HG02973 (cell line): Measurements from ENCODE around the gene PANX1.

Experiments used
- ATAC-seq: cut with Tn5 transposase; IDR thresholded peaks from one replicate; pipeline ENCODE4 v1.9.1; 2021; ENCODE audit warnings: moderate library complexity; ENCODE audit not compliant: unreplicated experiment

PANX1 gene

GRCh38 chr11:94129512-94130297 is 1.1 kb downstream of the PANX1 start:
- no peak for ATAC-seq

- ATAC-seq: no peak
Measured at GRCh38 chr11:94130298-94131046, 1.8 kb downstream of the PANX1 start.

DNA sequence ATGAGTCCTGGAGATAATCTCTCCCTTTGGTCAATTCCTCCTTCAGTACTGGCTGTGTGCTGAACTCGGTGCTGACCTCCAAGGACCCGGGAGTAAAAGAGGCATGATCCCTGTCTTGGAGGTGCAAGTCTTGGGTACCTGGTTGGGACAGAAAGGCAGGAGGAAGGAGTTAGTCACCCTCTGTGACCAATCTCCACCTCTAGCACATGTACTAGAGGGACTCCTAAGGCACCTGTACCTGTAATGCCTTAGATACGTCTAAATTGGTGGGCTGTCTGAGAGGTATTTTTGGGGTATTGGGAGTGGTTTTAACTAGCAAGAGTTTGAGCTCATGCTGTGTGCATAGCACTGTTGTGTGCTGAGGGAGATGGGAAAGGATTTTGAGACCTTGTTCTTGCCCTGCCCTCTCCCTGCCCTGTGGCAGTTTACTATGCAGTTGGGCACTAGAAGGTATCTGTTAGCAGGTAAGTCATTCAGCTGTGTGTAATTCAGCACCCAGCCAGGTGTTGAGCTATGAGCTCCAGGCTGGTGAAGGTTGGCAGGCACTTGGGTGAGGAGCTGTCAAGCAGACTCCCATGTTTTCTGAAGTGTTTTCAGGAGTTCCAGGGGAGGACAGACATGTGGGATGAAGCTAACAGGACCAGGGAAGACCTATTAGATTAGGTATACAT is 2.5 kb downstream of the PANX1 start:
- ATAC-seq: no peak

- ATAC-seq: no peak
Measured at GRCh38 chr11:94131718-94132115, 3.1 kb downstream of the PANX1 start.

- ATAC-seq: no peak
Measured at GRCh38 chr11:94132152-94132558, 3.5 kb downstream of the PANX1 start.

GRCh38 chr11:94132823-94133408 is 4.3 kb downstream of the PANX1 start:
- ATAC-seq: no peak

DNA sequence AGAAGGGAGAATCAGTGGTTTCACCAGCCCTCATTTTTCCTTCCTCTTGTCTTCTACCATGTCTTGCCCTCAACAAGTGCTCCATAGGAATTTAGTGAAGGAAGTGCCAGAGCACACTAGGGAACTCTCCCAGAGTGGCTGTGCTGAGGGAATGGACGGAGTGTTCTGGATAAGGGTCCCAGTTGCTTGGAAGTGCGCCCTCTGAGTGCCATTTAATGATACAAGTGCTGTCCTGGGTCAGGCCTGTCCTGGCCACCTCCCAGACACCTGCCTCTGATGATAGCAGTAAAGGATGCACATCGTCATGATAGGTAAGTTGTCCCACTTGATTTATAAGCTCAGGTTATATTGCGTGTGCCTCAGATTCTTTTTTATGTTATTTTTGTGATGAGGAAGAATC is 5.1 kb downstream of the PANX1 start:
- no peak for ATAC-seq

DNA sequence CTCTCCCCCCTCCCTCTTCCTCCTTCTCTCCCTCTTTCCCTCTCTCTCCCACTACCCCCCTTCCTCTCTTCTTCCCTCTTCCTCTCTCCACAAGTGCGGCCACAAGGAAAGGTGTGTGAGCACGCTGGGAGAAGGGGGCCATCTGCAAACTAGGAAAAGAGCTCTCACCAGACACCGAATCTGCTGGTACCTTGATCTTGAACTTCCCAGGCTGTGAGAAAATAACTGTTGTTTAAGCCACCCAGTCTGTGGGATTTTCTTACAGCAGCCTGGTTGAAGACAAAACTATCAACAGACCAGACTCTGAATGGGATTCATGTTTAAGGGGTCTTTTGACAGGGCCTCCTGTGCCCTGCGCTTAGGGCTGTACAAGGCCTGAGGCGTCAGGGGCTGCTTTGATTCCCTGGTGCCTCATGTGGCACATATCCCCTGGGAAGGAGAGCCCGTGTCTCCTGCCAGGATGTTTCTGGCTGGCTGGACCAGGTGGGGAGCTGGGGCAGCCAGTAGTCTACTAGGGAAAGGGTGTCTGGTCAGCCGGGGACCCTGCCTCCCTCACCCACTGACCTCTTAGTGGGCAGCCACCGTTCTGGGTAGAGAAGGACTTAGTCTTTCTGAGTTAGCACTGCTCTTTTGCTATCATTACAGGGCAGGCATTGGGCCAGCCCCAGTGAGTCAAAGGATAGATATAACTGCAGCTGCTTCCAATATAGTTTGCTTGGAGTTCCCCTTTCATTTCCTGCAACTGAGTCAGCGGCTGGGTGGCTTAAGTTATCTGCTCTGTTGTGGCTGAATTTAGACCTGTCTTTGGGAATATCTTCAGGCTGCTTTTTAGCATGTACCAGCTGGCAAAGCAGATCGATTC is 6.2 kb downstream of the PANX1 start:
- ATAC-seq: no peak

- no peak for ATAC-seq
Measured at GRCh38 chr11:94139416-94139815, 10.8 kb downstream of the PANX1 start.

- no peak for ATAC-seq
Measured at GRCh38 chr11:94140154-94140655, 11.6 kb downstream of the PANX1 start.

DNA sequence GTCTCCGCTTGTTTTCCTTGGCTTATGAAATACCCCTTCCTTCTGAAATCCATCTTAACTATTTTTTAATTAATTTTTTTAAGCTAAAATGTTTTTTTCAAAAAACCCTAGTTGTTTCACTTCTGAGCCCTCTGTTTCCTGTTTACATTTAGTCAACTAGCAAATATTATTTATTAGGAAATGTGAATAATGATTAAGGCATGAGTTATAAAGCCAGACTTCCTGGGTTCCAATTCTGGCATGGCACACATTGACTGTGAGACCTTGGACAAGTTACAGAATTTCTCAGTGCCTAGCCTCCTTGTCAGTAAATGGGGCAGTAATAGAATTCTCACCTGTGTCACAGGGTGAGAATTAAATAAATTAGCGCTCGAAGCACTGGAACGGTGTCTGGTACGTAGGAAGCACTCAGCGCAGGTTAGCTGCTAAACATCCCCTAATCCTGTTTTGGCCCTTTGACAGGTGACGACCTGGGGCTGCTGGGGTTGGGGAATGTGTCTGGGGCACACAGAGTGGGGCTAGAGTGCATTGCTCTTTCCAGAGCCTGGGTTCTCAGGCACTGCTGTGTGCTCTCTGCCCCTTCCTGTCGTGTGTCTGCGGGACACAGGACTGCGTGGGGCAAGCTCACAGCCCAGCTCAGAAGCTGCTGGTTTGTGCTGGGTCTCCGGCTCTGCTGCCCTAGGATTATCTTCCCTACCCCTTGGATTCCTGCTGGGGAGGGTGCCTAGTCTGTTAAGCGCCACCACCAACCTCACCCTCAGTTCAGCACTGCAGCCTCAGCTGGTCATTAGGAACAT is 13.1 kb downstream of the PANX1 start:
- ATAC-seq: no peak

GRCh38 chr11:94142308-94143281 is 14.0 kb downstream of the PANX1 start:
- no peak for ATAC-seq

GRCh38 chr11:94144216-94144615 is 15.6 kb downstream of the PANX1 start:
- no peak for ATAC-seq

DNA sequence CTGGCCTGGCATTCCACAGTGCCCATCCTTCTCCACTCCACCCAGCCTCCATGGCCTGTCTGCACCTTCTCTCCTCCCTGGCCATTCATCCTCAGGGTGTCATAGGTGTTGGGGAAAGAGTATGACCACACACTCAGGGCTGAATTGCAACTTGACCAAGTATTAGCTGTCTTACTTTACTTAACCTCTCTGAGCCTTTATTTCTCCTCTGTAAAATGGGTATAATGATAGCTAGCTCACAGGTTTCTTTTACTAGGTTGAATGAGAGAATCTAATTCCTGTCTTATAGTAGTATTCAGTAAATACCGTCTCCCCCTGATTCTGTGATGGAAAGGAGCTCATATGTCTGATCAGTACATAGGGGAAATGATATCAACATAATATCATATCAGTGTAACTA is 16.0 kb downstream of the PANX1 start:
- no peak for ATAC-seq

GRCh38 chr11:94145431-94145830 is 16.8 kb downstream of the PANX1 start:
- no peak for ATAC-seq

- ATAC-seq: no peak
Measured at GRCh38 chr11:94145916-94146315, 17.3 kb downstream of the PANX1 start.

GRCh38 chr11:94147433-94147845 is 18.8 kb downstream of the PANX1 start:
- ATAC-seq: no peak

GRCh38 chr11:94148189-94148588 is 19.5 kb downstream of the PANX1 start:
- no peak for ATAC-seq
